Endothelial cell of umbilical vein (primary cell): ENCODE results near the gene NEURL1B. TPM values are rescaled to one million over a fixed set of nuclear protein-coding genes. Genes with fewer than 3 reads are reported as not detected.
"Not testable (repeated sequence)": the region's sequence is repeated elsewhere in the genome, so short reads cannot be mapped to it uniquely, and the experiment has no call there.

Experiments used
- BruUV-seq: library from RNA; stranded (reverse); fragments of 400-500 nt; replicated peaks from 2 replicates; lab custom pipeline; 2021; lab: Mats Ljungman, UMichigan
- CTCF ChIA-PET: fragments of 300-600, 350-600 bp; sonication (Branson Sonifier 250); formaldehyde crosslinking; loops from one replicate; lab custom pipeline; 2021; ENCODE audit warnings: antibody characterized with exemption, inconsistent platforms; lab: Charles Lee
- POLR2A ChIA-PET: fragments of 300-600, 350-600 bp; sonication (Branson Sonifier 250); formaldehyde crosslinking; loops from one replicate; lab custom pipeline; 2021; ENCODE audit warnings: antibody characterized with exemption, inconsistent platforms; lab: Charles Lee
- DNase-seq: peaks from one replicate; pipeline ENCODE4 v3.0.0-alpha.2; 2011; ENCODE audit warnings: low read depth, low spot score
- FAIRE-seq: peaks from 2 replicates; lab custom pipeline; 2011; peaks lifted over from hg19 to GRCh38; lab: Jason Lieb, UNC
- H2AFZ ChIP-seq: 2 replicates; pipeline ENCODE4 v1.6.0; 2012; ENCODE audit warnings: low read depth, low read length, control low read depth, inconsistent platforms
- H3K27ac ChIP-seq: 2 replicates; pipeline ENCODE4 v1.5.1; 2011; ENCODE audit warnings: low read depth, mild to moderate bottlenecking, control low read depth, low read length, moderate library complexity; ENCODE audit not compliant: insufficient read depth
- H3K27me3 ChIP-seq, 2 experiments: 2 replicates each; pipeline versions ENCODE4 v1.6.0 to v1.6.1; 2011; ENCODE audit warnings: low read length in 2 of 2, mixed read lengths in 1 of 2; ENCODE audit not compliant: control insufficient read depth in 2 of 2, insufficient read depth in 2 of 2
- H3K36me3 ChIP-seq, 2 experiments: 2 replicates in 1 of 2; 3 replicates in 1 of 2; pipeline ENCODE4 v1.5.1; 2011; ENCODE audit warnings: low read length in 2 of 2, mild to moderate bottlenecking in 1 of 2, moderate library complexity in 1 of 2; ENCODE audit not compliant: control insufficient read depth in 2 of 2, insufficient read depth in 2 of 2; ENCODE audit errors: extremely low read depth in 1 of 2
- H3K4me1 ChIP-seq: 3 replicates; pipeline ENCODE4 v1.5.1; 2011; ENCODE audit warnings: mild to moderate bottlenecking, low read length; ENCODE audit not compliant: control insufficient read depth, insufficient read depth; ENCODE audit errors: extremely low read depth
- H3K4me2 ChIP-seq: 2 replicates; pipeline ENCODE4 v1.6.1; 2011; ENCODE audit warnings: low read length, control low read depth, mixed read lengths; ENCODE audit not compliant: insufficient read depth
- H3K4me3 ChIP-seq, 3 experiments: fragments of 200-600 bp in 1 of 3; sonication (generic), shearing (Covaris generic) in 1 of 3; replicated peaks in 1 of 3; 2 replicates each; pipeline ENCODE4 v1.5.1; 2011 to 2016; ENCODE audit warnings: control low read depth in 3 of 3, low read length in 3 of 3, mild to moderate bottlenecking in 2 of 3, inconsistent platforms in 1 of 3, low read depth in 1 of 3, moderate library complexity in 1 of 3; ENCODE audit not compliant: insufficient read depth in 1 of 3
- H3K79me2 ChIP-seq: 2 replicates; pipeline ENCODE4 v1.6.0; 2012; ENCODE audit warnings: low read length, inconsistent platforms; ENCODE audit not compliant: control insufficient read depth, insufficient read depth
- H3K9ac ChIP-seq: replicated peaks from 2 replicates; pipeline ENCODE3; 2011; ENCODE audit warnings: low read length, control low read depth; ENCODE audit not compliant: insufficient read depth; ENCODE audit errors: extremely low read depth
- H3K9me1 ChIP-seq: replicated peaks from 3 replicates; pipeline ENCODE4 v1.6.0; 2011; ENCODE audit warnings: mild to moderate bottlenecking, low read length; ENCODE audit not compliant: control insufficient read depth, insufficient read depth; ENCODE audit errors: extremely low read depth
- H3K9me3 ChIP-seq: replicated peaks from 2 replicates; pipeline ENCODE4 v1.5.1; 2012; ENCODE audit warnings: low read length, inconsistent platforms; ENCODE audit not compliant: control insufficient read depth, insufficient read depth
- H4K20me1 ChIP-seq: replicated peaks from 2 replicates; pipeline ENCODE3; 2011; ENCODE audit warnings: mild to moderate bottlenecking, low read length; ENCODE audit not compliant: control insufficient read depth, insufficient read depth; ENCODE audit errors: extremely low read depth
- CTCF ChIP-seq, 2 donors: IDR thresholded peaks; 1 replicate in 1 of 2; 2 replicates in 1 of 2; pipeline ENCODE4 v1.5.1; 2011; ENCODE audit warnings: low read length in 2 of 2, mild to moderate bottlenecking in 2 of 2, moderate library complexity in 2 of 2, control low read depth in 1 of 2, inconsistent platforms in 1 of 2, low read depth in 1 of 2; ENCODE audit not compliant: insufficient read depth in 1 of 2; ENCODE audit errors: extremely low read depth in 1 of 2
- EZH2 ChIP-seq: IDR thresholded peaks from 2 replicates; pipeline ENCODE4 v1.6.1; 2012; ENCODE audit warnings: borderline replicate concordance, low read depth, mild to moderate bottlenecking, moderate library complexity, low read length, inconsistent platforms; ENCODE audit not compliant: severe bottlenecking
- FOS ChIP-seq: IDR thresholded peaks from 2 replicates; pipeline ENCODE4 v1.6.1; 2011; ENCODE audit warnings: mild to moderate bottlenecking, low read length, moderate library complexity, borderline replicate concordance; ENCODE audit not compliant: insufficient read depth
- GATA2 ChIP-seq: IDR thresholded peaks from 2 replicates; pipeline ENCODE4 v1.7.0; 2011; ENCODE audit warnings: low read depth, mild to moderate bottlenecking, moderate library complexity, mixed read lengths, low read length; ENCODE audit not compliant: insufficient read length, insufficient read depth
- JUN ChIP-seq: IDR thresholded peaks from 2 replicates; pipeline ENCODE4 v1.6.1; 2011; ENCODE audit warnings: borderline replicate concordance, low read depth; ENCODE audit not compliant: insufficient read length, insufficient read depth
- MAX ChIP-seq: IDR thresholded peaks from 2 replicates; pipeline ENCODE4 v1.6.1; 2011; ENCODE audit not compliant: insufficient read depth, insufficient read length
- MYC ChIP-seq: IDR thresholded peaks from one replicate; pipeline ENCODE4 v1.6.1; 2011; ENCODE audit warnings: mild to moderate bottlenecking, low read depth, low read length
- POLR2A ChIP-seq: IDR thresholded peaks from 2 replicates; pipeline ENCODE4 v1.6.1; 2012; ENCODE audit warnings: low read depth, mild to moderate bottlenecking, control low read depth, low read length
- POLR2AphosphoS5 ChIP-seq: IDR thresholded peaks from 2 replicates; pipeline ENCODE4 v1.6.1; 2012; ENCODE audit warnings: low read depth, mild to moderate bottlenecking, control low read depth, low read length, moderate library complexity; ENCODE audit not compliant: insufficient read depth
- dilution Hi-C: fragments of 300-500 bp; cut with MboI; formaldehyde crosslinking; loops from one replicate; pipeline ENCODE4 v1.15.0; 2019; ENCODE audit warnings: low sequenced_read_pairs; ENCODE audit not compliant: extremely low pct_ligation_motif_present
- intact Hi-C: fragments of 100-400 bp; cut with micrococcal nuclease; formaldehyde crosslinking; loops from one replicate; pipeline ENCODE4 v1.10.0; 2022
- polyA plus RNA-seq, 4 experiments: library from polyadenylated mRNA; depleted of rRNA in 3 of 4; stranded (reverse) in 3 of 4; unstranded in 1 of 4; fragments of >200 nt; gene quantifications; 2 replicates each; pipeline versions ENCODE4 v1.2.1 to v1.2.3, GENCODE V29; 2011 to 2012; ENCODE audit warnings: missing spikeins in 1 of 4
- total RNA-seq: library from RNA; stranded (reverse); gene quantifications from 2 replicates; pipeline ENCODE4 v1.2.3, GENCODE V29; 2021

The NEURL1B gene
- total and polyA plus RNA-seq, 2 donors (not counting 3 experiments of a cell fraction or from before 2014, with no cell fraction given) = 0.44 to 1.6 TPM

- TF ChIP-seq JUN (no peak), POLR2A (no peak), POLR2AphosphoS5 (no peak), CTCF (IDR thresholded peaks at IDR 0.05; ENCODE audit: extremely low read depth in 1 of 2, insufficient read depth in 1 of 2, low read depth in 1 of 2, low read length in 2 of 2) (no peak), MYC (no peak), GATA2 (no peak), MAX (no peak), FOS (no peak), EZH2 (no peak)
- intact Hi-C loops = no loop called here
- H3K4me3 ChIP-seq = no peak overlapping the region
- no peaks in the 10 kb centered on the region for H4K20me1 ChIP-seq
- no peaks in the 10 kb centered on the region for H3K36me3 ChIP-seq
- BruUV-seq = no TSS peak
- no peak overlapping the region for H3K4me2 ChIP-seq
- no peak overlapping the region for H3K9ac ChIP-seq
- DNase-seq (no peak), FAIRE-seq (no peak)
- ChIA-PET CTCF (no interaction called here), POLR2A (no interaction called here)
- dilution Hi-C loops = no loop called here
- no peaks in the 10 kb centered on the region for H3K4me1 ChIP-seq
- no peaks in the 10 kb centered on the region for H3K9me3 ChIP-seq
- no peaks in the 10 kb centered on the region for H3K9me1 ChIP-seq
- H3K27ac ChIP-seq = no peak overlapping the region
- H3K79me2 ChIP-seq = no peaks in the 10 kb centered on the region
- H2AFZ ChIP-seq = no peak overlapping the region
- no peaks in the 10 kb centered on the region for H3K27me3 ChIP-seq
These were observed 35.9 kb downstream of the NEURL1B start for GRCh38 chr5:172676914-172677475.

GRCh38 chr5:172678362-172678874 is 37.4 kb downstream of the NEURL1B start:
- H3K4me2 ChIP-seq, dilution Hi-C loops, intact Hi-C loops, H3K4me3 ChIP-seq, H3K9ac ChIP-seq, FAIRE-seq, H3K9me1 ChIP-seq, BruUV-seq, POLR2A ChIA-PET, H2AFZ ChIP-seq, H3K4me1 ChIP-seq, H4K20me1 ChIP-seq, H3K27me3 ChIP-seq, H3K36me3 ChIP-seq, DNase-seq, H3K27ac ChIP-seq, H3K79me2 ChIP-seq, H3K9me3 ChIP-seq: not testable (repeated sequence)
- CTCF ChIA-PET = interaction anchor here (1.0 kb wide), 1 partner anchor 217 kb away, joined by 3 read pairs; no protein-coding TSS in a partner anchor
